Measurements from ENCODE around the gene DAB1. TPM values are rescaled to one million over a fixed set of nuclear protein-coding genes. Genes with fewer than 3 reads are reported as not detected.
"Not testable (repeated sequence)": the region's sequence is repeated elsewhere in the genome, so short reads cannot be mapped to it uniquely, and the experiment has no call there.

The DAB1 gene
- total RNA-seq, 3 donors from 2014 or later, result 0.61 to 2.0 (median 0.92) TPM

DNA sequence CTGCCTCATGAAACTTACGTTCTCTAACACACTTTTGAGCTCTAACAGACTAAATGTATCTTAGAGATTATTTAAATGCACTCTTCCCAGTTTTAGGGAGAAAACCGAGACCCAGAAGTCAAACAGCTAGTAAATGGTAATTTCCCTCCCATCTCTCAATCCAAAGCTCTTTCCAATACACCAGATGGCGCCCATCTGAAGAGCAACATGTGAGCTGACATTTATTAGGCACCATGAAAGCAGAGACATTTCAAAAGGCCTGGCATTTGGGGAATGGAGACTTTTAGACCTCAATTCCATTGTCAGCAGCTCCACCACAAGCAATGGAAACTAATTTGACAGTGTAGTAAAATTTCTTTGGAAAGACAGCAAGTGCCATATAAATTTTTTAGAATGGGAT is 191.4 kb downstream of the DAB1 start:
- no peak overlapping the region for H3K4me3 ChIP-seq
- intact Hi-C loops (cut with DNase I, micrococcal nuclease), result no loop called here
- DNase-seq, result peak in 1 of 3 donors; percentile 7
- ATAC-seq, result no peak
- TF ChIP-seq CTCF (IDR thresholded peaks at IDR 0.05), result no peak
- no peaks in the 10 kb centered on the region for H3K36me3 ChIP-seq (ENCODE audit: low read depth)
- no peaks in the 10 kb centered on the region for H3K4me1 ChIP-seq (ENCODE audit: low read depth)
- H3K9me3 ChIP-seq, result no peaks in the 10 kb centered on the region

- no peaks in the 10 kb centered on the region for H3K9me3 ChIP-seq
- TF ChIP-seq CTCF (IDR thresholded peaks at IDR 0.05), result no peak
- DNase-seq (no peak), ATAC-seq (no peak)
- intact Hi-C loops (cut with DNase I, micrococcal nuclease), result no loop called here
- no peak overlapping the region for H3K4me3 ChIP-seq
- H3K4me1 ChIP-seq (ENCODE audit: low read depth), result no peaks in the 10 kb centered on the region
- no peaks in the 10 kb centered on the region for H3K36me3 ChIP-seq (ENCODE audit: low read depth)
These were observed 193.9 kb downstream of the DAB1 start for GRCh38 chr1:57229998-57230397.

GRCh38 chr1:57229076-57229475 is 194.8 kb downstream of the DAB1 start:
- no peaks in the 10 kb centered on the region for H3K36me3 ChIP-seq (ENCODE audit: low read depth)
- DNase-seq (no peak), ATAC-seq (no peak)
- intact Hi-C loops (cut with DNase I, micrococcal nuclease), result no loop called here
- H3K4me3 ChIP-seq, result no peak overlapping the region
- H3K9me3 ChIP-seq, result no peaks in the 10 kb centered on the region
- TF ChIP-seq CTCF (IDR thresholded peaks at IDR 0.05), result no peak
- H3K4me1 ChIP-seq (ENCODE audit: low read depth), result no peaks in the 10 kb centered on the region

- H3K4me1 ChIP-seq (ENCODE audit: low read depth), result no peaks in the 10 kb centered on the region
- H3K36me3 ChIP-seq (ENCODE audit: low read depth), result no peaks in the 10 kb centered on the region
- ATAC-seq (no peak), DNase-seq (no peak)
- H3K4me3 ChIP-seq, result no peak overlapping the region
- H3K9me3 ChIP-seq, result no peaks in the 10 kb centered on the region
- intact Hi-C loops (cut with DNase I, micrococcal nuclease), result no loop called here
- no peak for TF ChIP-seq CTCF (IDR thresholded peaks at IDR 0.05)
These were observed 201.1 kb downstream of the DAB1 start for GRCh38 chr1:57222801-57223200.

GRCh38 chr1:57222307-57222706 is 201.6 kb downstream of the DAB1 start:
- TF ChIP-seq CTCF (IDR thresholded peaks at IDR 0.05), result no peak
- Histone ChIP-seq H3K36me3 (ENCODE audit: low read depth) (no peaks in the 10 kb centered on the region), H3K9me3 (no peaks in the 10 kb centered on the region), H3K4me1 (ENCODE audit: low read depth) (no peaks in the 10 kb centered on the region), H3K4me3 (no peak overlapping the region)
- ATAC-seq (no peak), DNase-seq (no peak)
- intact Hi-C loops (cut with DNase I, micrococcal nuclease), result no loop called here

DNA sequence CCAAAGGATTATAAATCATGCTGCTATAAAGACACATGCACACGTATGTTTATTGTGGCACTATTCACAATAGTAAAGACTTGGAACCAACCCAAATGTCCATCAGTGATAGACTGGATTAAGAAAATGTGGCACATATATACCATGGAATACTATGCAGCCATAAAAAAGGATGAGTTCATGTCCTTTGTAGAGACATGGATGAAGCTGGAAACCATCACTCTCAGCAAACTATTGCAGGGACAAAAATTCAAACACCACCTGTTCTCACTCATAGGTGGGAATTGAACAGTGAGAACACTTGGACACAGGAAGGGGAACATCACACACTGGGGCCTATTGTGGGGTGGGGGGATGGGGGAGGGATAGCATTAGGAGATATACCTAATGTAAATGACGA is 203.0 kb downstream of the DAB1 start:
- intact Hi-C loops (cut with DNase I, micrococcal nuclease); H3K36me3 ChIP-seq (ENCODE audit: low read depth); H3K9me3 ChIP-seq; H3K4me3 ChIP-seq; ATAC-seq; H3K4me1 ChIP-seq (ENCODE audit: low read depth); DNase-seq: not testable (repeated sequence)
